ENCODE measurements around the gene ABHD12B.
"Not testable (repeated sequence)": the region's sequence is repeated elsewhere in the genome, so short reads cannot be mapped to it uniquely, and the experiment has no call there.

The ABHD12B gene

GRCh38 chr14:50897658-50898175 lies 25.9 kb downstream of the ABHD12B start:
- no peak for FAIRE-seq

DNA sequence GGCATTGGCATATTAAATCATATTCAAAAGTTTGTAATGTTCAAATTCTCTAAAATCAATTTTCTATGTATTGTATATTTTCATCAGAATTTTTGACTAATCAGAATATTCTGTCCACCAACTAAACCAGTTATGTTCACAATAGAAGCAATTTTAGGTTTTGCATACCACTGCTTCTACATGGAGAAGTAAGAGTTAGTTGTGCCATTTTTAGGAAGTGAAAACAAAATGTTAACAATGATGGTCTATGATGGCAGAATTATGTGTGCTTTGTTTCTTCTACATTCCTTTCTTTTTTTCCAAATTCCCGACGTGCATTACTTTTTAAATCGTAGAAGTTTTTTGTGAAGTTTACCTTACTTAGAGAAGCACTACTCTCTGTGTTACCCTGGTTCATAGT lies 29.5 kb downstream of the ABHD12B start:
- FAIRE-seq = no peak

- no peak for FAIRE-seq
Observed at GRCh38 chr14:50904719-50905118, 32.9 kb downstream of the ABHD12B start.

DNA sequence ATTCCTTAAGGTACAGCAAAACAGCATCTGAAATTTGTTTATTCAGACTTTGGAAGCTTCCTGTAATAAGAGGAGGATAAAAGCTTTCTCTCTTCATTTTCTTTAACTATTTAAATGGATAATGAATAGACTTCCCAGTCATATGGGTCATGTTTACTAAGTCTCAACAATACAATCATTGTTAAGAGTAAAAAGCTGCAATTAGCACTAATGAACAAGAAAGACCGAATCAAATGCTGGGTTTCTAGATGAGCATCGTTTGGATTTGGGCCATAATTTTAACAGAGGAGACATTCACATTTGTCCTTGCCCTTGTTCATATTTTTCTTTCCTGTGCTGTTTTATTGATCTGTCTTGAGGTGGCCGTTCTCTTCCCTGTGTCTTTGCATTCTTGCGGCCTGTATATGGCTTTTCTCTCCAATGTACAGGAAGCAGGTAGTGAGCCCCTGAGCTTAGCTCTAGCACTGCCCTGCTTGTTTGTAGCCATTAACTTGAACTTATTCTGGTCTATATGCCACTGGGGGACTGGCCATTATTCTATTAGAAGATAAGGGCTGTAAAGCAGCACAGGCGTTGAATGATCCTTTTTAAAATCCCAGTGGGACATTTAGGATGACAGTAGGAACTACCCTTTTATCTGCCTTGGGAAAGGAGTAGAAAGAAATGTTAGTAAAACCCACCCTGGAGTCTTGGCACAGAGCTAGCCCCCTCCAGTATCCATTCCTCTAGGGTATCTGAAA lies 34.6 kb downstream of the ABHD12B start:
- FAIRE-seq = no peak

- FAIRE-seq = no peak
Observed at GRCh38 chr14:50910495-50911420, 38.9 kb downstream of the ABHD12B start.

DNA sequence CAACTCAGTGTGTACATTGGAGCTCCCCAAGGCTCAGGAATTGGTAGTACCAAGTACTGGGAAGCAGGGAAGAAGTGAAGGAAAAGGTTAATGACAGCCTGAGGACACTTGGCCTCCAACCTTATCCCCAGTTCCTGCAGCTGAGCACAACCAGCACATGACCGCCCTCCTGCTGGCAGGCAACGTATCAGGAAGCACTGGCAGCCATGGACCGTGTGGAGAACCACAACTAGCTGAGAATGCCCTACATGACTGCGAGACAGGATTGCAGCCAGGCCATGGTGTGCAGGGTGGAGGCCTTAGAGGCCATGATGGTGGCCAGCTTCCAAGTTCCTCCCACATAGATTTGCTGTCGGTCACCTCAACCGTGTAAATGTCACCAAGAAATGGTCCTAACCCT lies 45.6 kb downstream of the ABHD12B start:
- no peak for FAIRE-seq

DNA sequence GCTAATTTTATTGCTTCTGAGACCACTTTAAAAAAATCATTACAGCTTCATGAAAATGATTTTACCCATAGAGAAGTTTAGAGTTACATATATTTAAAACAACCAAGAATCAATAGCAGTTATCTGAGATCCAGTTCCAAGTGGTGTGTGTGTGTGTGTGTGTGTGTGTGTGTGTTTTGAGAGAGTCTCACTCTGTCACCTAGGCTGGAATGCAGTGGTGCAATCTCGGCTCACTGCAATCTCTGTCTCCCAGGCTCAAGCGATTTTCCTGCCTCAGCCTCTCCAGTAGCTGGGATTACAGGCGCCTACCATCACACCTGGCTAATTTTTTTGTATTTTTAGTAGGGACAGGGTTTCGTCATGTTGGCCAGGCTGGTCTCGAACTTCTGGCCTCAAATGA lies 47.7 kb downstream of the ABHD12B start:
- FAIRE-seq = not testable (repeated sequence)

DNA sequence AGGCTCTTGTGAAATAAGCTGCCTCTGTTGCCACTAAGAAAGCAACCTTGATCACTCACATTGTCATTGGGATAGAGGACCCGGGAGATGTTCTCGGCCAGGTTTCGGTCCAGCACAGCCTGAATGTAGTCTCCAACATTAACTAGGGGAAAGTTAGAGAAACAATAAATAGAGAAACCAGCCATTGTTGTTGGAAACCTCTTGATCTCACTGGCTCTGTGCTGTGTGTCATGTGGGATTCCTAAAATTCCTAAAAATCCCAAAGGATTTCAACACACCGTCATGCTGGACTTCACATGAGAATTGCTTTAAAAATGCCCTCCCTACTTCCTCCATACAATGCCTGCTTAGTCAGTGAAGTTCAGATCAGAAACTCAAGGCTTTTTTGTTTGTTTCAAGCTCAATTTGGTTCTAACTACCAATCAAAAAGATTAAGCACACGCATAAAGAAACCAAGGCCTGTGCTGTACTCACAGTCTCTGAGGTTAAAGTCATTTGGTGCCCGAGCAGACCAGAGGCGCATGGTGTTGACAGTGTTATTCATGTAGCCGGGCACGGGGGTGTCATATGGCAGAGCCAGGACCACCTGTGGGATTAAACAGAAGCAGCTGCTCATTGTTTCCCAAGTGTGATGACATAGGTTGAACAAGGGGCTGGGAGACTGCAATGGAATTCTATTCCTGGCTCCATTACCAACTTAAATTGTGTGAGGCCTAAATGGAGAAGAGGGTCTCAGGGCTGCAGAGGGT lies 48.8 kb downstream of the ABHD12B start:
- no peak for FAIRE-seq

DNA sequence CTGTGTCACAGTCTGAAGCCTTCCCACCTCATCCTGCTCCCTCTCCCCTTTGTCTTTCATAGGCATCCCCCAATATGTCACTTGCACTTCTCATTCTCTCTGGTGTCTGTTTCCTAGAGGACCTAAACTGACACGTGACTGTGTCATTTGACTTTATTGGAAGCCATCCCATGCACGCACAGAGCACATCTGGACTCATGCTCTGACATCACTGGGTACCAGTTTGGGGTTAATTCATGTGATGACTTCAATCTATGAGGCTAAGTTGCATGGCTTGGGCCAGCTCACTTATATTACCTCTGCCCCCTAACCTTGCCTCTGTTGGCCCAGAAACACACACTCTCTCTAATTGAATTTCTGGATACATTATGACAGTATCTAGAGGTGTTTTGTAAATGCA lies 51.0 kb downstream of the ABHD12B start:
- no peak for FAIRE-seq

- FAIRE-seq = no peak
Observed at GRCh38 chr14:50924236-50924635, 52.4 kb downstream of the ABHD12B start.

GRCh38 chr14:50924843-50925242 lies 53.0 kb downstream of the ABHD12B start:
- FAIRE-seq = no peak

- no peak for FAIRE-seq
Observed at GRCh38 chr14:50926851-50927386, 55.1 kb downstream of the ABHD12B start.

DNA sequence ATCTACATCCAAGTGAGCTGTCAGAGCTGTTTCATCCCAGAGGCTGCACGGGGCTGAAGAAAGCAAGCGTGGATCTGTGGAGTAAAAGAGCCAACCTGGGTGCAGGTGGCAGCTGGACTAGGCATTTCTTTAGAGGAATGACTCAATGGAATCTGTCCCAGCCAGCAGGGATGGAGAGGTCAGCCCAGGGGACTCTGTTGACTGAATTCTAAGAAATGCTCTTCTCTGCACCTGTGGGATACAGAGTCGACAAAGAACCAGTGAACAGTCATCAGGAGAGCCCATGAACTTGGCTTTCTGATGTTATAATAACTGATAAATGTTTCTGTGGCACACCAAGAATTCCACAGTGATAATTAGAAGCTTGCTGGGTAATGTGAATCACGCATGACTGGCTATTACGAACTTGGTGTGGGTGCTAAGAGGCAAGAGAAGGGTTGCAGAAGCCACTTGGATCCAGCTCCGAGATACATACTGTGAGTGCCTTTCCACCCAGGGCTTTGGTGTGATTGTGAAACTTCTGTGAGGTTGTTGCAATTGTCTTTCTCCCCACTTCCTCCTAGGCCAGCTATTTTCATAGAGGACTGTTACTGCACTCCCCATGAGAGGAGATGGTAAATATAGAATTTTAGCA lies 56.3 kb downstream of the ABHD12B start:
- no peak for FAIRE-seq

- FAIRE-seq = no peak
Observed at GRCh38 chr14:50929506-50929905, 57.7 kb downstream of the ABHD12B start.

DNA sequence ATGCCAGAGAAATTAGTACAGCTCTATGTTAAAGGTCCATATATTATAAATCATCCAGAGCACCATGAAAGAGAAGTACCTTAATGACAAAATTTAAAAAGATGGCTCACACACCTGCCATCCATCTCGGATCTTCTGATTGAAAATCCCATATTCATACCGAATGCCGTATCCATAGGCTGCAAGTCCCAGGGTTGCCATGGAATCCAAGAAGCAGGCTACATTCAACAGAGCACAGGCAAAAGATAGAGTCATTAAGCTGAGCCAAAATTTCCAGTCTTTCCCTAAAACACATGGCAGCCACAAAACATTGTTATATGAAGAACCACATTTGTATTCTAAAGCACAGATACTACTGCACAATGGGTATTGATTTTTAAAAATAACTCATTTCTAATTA lies 59.7 kb downstream of the ABHD12B start:
- no peak for FAIRE-seq

GRCh38 chr14:50932156-50932555 lies 60.3 kb downstream of the ABHD12B start:
- no peak for FAIRE-seq

- FAIRE-seq = no peak
Observed at GRCh38 chr14:50932592-50933495, 61.0 kb downstream of the ABHD12B start.

- no peak for FAIRE-seq
Observed at GRCh38 chr14:50935126-50936015, 63.5 kb downstream of the ABHD12B start.

DNA sequence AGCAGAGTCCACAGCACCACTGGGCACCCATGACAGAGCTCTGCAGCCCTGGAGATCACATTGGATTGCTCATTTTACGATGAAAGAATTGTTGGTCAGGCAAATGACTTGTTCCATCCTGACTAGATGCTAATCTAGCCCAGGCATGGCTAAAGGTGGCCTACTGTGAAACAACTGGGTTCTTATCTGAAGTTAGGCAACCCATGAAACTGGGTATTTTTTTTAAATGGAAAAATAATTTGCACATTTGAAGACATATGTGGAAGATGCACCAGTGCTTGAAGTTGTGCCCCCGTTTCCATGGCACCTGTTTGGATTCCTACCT lies 64.1 kb downstream of the ABHD12B start:
- FAIRE-seq = no peak

GRCh38 chr14:50936882-50937281 lies 65.0 kb downstream of the ABHD12B start:
- no peak for FAIRE-seq

All from G401.6 (cell line).